ENCODE results near the gene FBXW2. TPM values are rescaled to one million over a fixed set of nuclear protein-coding genes. Genes with fewer than 3 reads are reported as not detected.

The FBXW2 gene
- total and polyA plus RNA-seq, 2 donors (not counting 1 experiment from before 2014, with no cell fraction given), result 14.9 to 70.6 TPM

DNA sequence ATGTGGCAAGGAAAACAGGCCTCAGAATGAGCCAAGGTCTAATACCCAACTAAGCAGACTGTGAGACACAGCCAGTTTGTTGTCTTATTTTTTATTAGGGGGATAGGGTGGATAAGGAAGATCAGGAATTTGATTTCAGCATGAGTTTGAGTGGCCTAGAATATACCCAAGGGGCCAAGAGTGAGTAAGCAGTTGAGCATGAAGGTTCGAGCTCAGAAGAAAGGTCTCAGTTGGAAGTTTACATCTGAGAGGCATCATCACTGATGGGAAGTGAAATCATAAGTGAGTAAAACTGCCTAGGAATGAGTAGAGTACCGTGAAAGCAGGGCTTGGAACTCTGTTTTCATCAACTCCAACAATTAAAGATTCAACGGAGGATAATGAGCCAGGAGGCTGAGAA lies 36.9 kb upstream of the FBXW2 start:
- Mint-ChIP-seq H3K4me3 (no peak overlapping the region), H3K9me3 (ENCODE audit: insufficient read depth) (no peaks in the 10 kb centered on the region), H3K27ac (no peak overlapping the region), H3K4me1 (no peaks in the 10 kb centered on the region), H3K27me3 (no peaks in the 10 kb centered on the region)
- ChIA-PET CTCF (no interaction called here), POLR2A (no interaction called here)
- H4K20me1 ChIP-seq (ENCODE audit: control insufficient read depth, insufficient read depth, low read length, poor library complexity, severe bottlenecking), result no peaks in the 10 kb centered on the region
- no peaks in the 10 kb centered on the region for H3K4me1 ChIP-seq (ENCODE audit: control insufficient read depth in 2 of 2, insufficient read depth in 2 of 2, low read length in 2 of 2)
- H3K79me2 ChIP-seq (ENCODE audit: control insufficient read depth, insufficient read depth, low read length), result peaks cover 4% of the 10 kb centered on the region
- no peak overlapping the region for H3K4me2 ChIP-seq (replicated peaks; ENCODE audit: low read depth, low read length, poor library complexity, severe bottlenecking)
- H3K9me3 ChIP-seq (ENCODE audit: control extremely low read depth in 1 of 3, control insufficient read depth in 2 of 3, insufficient read depth in 1 of 3, low read length in 2 of 3), result no peaks in the 10 kb centered on the region
- no peak overlapping the region for H2AFZ ChIP-seq (ENCODE audit: insufficient read depth, low read depth, low read length, poor library complexity, severe bottlenecking)
- peaks cover 13 to 70% of the 10 kb centered on the region in 2 experiments for H3K36me3 ChIP-seq (replicated peaks in 1 of 2; ENCODE audit: control extremely low read depth in 1 of 2, control insufficient read depth in 1 of 2, extremely low read depth in 1 of 2, insufficient read depth in 2 of 2, low read length in 1 of 2)
- no CpG with 5 or more reads among the region's 3 CpGs for WGBS (ENCODE audit: insufficient coverage)
- ATAC-seq (ENCODE audit: low read depth), result no peak
- H3K27ac ChIP-seq (ENCODE audit: low read length in 2 of 2), result no peak overlapping the region
- DNase-seq, result no peak
- intact Hi-C loops (cut with micrococcal nuclease), result no loop called here
- H3K4me3 ChIP-seq (ENCODE audit: control extremely low read depth in 1 of 5, extremely low read depth in 1 of 5, insufficient read depth in 1 of 5, low read depth in 2 of 5, low read length in 4 of 5), result no peak overlapping the region
- no peaks in the 10 kb centered on the region for H3K27me3 ChIP-seq (replicated peaks in 1 of 4; ENCODE audit: control extremely low read depth in 1 of 4, control insufficient read depth in 3 of 4, insufficient read depth in 4 of 4, low read length in 3 of 4)
- no peak overlapping the region for H3K9ac ChIP-seq (ENCODE audit: low read length)
- no peak for TF ChIP-seq EZH2 (IDR thresholded peaks at IDR 0.05; ENCODE audit: borderline replicate concordance, insufficient read depth, low read depth, low read length, poor library complexity, severe bottlenecking)
- TF ChIP-seq, protein P1, sequence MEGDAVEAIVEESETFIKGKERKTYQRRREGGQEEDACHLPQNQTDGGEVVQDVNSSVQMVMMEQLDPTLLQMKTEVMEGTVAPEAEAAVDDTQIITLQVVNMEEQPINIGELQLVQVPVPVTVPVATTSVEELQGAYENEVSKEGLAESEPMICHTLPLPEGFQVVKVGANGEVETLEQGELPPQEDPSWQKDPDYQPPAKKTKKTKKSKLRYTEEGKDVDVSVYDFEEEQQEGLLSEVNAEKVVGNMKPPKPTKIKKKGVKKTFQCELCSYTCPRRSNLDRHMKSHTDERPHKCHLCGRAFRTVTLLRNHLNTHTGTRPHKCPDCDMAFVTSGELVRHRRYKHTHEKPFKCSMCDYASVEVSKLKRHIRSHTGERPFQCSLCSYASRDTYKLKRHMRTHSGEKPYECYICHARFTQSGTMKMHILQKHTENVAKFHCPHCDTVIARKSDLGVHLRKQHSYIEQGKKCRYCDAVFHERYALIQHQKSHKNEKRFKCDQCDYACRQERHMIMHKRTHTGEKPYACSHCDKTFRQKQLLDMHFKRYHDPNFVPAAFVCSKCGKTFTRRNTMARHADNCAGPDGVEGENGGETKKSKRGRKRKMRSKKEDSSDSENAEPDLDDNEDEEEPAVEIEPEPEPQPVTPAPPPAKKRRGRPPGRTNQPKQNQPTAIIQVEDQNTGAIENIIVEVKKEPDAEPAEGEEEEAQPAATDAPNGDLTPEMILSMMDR (IDR thresholded peaks at IDR 0.05), result no peak

DNA sequence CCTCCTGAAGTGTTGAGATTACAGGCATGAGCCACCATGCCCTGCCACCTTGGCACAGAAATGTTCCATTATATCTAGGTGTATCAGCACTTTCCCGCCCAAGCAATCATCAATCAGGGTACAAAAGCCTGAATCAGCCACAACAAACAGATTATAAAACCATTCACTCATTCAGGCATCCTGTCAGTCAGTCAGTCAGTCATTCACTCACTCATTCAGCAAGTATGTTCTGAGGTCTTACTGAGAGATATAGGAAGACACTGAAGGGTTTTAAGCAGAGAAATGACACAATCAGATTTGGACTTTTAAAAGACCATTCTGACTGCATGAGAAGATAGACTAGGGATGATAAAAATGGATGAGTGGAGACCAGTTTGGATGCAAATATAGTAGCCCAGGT lies 36.4 kb upstream of the FBXW2 start:
- ChIA-PET POLR2A (no interaction called here), CTCF (no interaction called here)
- Histone ChIP-seq H4K20me1 (ENCODE audit: control insufficient read depth, insufficient read depth, low read length, poor library complexity, severe bottlenecking) (no peaks in the 10 kb centered on the region), H3K4me3 (ENCODE audit: control extremely low read depth in 1 of 5, extremely low read depth in 1 of 5, insufficient read depth in 1 of 5, low read depth in 2 of 5, low read length in 4 of 5) (no peak overlapping the region), H3K9me3 (ENCODE audit: control extremely low read depth in 1 of 3, control insufficient read depth in 2 of 3, insufficient read depth in 1 of 3, low read length in 2 of 3) (no peaks in the 10 kb centered on the region), H2AFZ (ENCODE audit: insufficient read depth, low read depth, low read length, poor library complexity, severe bottlenecking) (no peak overlapping the region), H3K4me1 (ENCODE audit: control insufficient read depth in 2 of 2, insufficient read depth in 2 of 2, low read length in 2 of 2) (no peaks in the 10 kb centered on the region), H3K9ac (ENCODE audit: low read length) (no peak overlapping the region), H3K4me2 (replicated peaks; ENCODE audit: low read depth, low read length, poor library complexity, severe bottlenecking) (no peak overlapping the region), H3K36me3 (replicated peaks in 1 of 2; ENCODE audit: control extremely low read depth in 1 of 2, control insufficient read depth in 1 of 2, extremely low read depth in 1 of 2, insufficient read depth in 2 of 2, low read length in 1 of 2) (peaks cover 13 to 71% of the 10 kb centered on the region in 2 experiments), H3K27me3 (replicated peaks in 1 of 4; ENCODE audit: control extremely low read depth in 1 of 4, control insufficient read depth in 3 of 4, insufficient read depth in 4 of 4, low read length in 3 of 4) (no peaks in the 10 kb centered on the region), H3K27ac (ENCODE audit: low read length in 2 of 2) (no peak overlapping the region), H3K79me2 (ENCODE audit: control insufficient read depth, insufficient read depth, low read length) (peaks cover 4% of the 10 kb centered on the region)
- ATAC-seq (ENCODE audit: low read depth), result no peak
- no peak overlapping the region for H3K27ac Mint-ChIP-seq
- H3K9me3 Mint-ChIP-seq (ENCODE audit: insufficient read depth), result no peaks in the 10 kb centered on the region
- H3K4me3 Mint-ChIP-seq, result no peak overlapping the region
- no peaks in the 10 kb centered on the region for H3K4me1 Mint-ChIP-seq
- intact Hi-C loops (cut with micrococcal nuclease), result no loop called here
- TF ChIP-seq, protein P1 (IDR thresholded peaks at IDR 0.05), result no peak
- TF ChIP-seq EZH2 (IDR thresholded peaks at IDR 0.05; ENCODE audit: borderline replicate concordance, insufficient read depth, low read depth, low read length, poor library complexity, severe bottlenecking), result no peak
- DNase-seq, result no peak
- WGBS (ENCODE audit: insufficient coverage), result no CpG with 5 or more reads among the region's 1 CpG
- no peaks in the 10 kb centered on the region for H3K27me3 Mint-ChIP-seq
